Spleen (tissue), 11 donors: Measurements from ENCODE around the gene ART3. TPM values are rescaled to one million over a fixed set of nuclear protein-coding genes. Genes with fewer than 3 reads are reported as not detected.

ENCODE experiments used
- DNase-seq: peaks from one replicate; pipeline ENCODE4 v3.0.0-alpha.2; 2020
- H3K27ac ChIP-seq, 8 donors: fragments of 200-600 bp; sonication (generic) in 7 of 8; 1 replicate in 4 of 8; 2 replicates in 4 of 8; pipeline versions ENCODE4 v1.5.0 to v1.8.0; 2016 to 2021; ENCODE audit warnings: inconsistent platforms in 4 of 8, mild to moderate bottlenecking in 4 of 8, moderate library complexity in 1 of 8
- H3K27me3 ChIP-seq, 7 donors: fragments of 200-600 bp; sonication (generic) in 6 of 7; replicated peaks in 1 of 7; 1 replicate in 4 of 7; 2 replicates in 3 of 7; pipeline versions ENCODE4 v1.5.0 to v1.8.0; 2016 to 2021; ENCODE audit warnings: inconsistent platforms in 3 of 7, mild to moderate bottlenecking in 1 of 7
- H3K36me3 ChIP-seq, 6 donors: fragments of 200-600 bp; sonication (generic) in 5 of 6; 1 replicate in 4 of 6; 2 replicates in 2 of 6; pipeline versions ENCODE4 v1.5.0 to v1.8.0; 2016 to 2021; ENCODE audit warnings: inconsistent platforms in 2 of 6
- H3K4me1 ChIP-seq, 6 donors: fragments of 200-600 bp; sonication (generic) in 5 of 6; 1 replicate in 3 of 6; 2 replicates in 3 of 6; pipeline versions ENCODE4 v1.5.0 to v1.8.0; 2016 to 2021; ENCODE audit warnings: inconsistent platforms in 3 of 6
- H3K4me3 ChIP-seq, 8 donors: fragments of 200-600 bp; sonication (generic) in 7 of 8; 1 replicate in 4 of 8; 2 replicates in 4 of 8; pipeline versions ENCODE4 v1.5.0 to v1.8.0; 2016 to 2021; ENCODE audit warnings: inconsistent platforms in 4 of 8, mild to moderate bottlenecking in 4 of 8, moderate library complexity in 2 of 8
- H3K9me3 ChIP-seq, 8 donors: fragments of 200-600 bp; sonication (generic) in 7 of 8; 1 replicate in 4 of 8; 2 replicates in 4 of 8; pipeline versions ENCODE4 v1.5.0 to v1.8.0; 2016 to 2021; ENCODE audit warnings: inconsistent platforms in 4 of 8
- CTCF ChIP-seq, 11 experiments: fragments of 200-600 bp in 7 of 11; fragments of 450-650 bp in 4 of 11; sonication (generic) in 4 of 11; IDR thresholded peaks in 8 of 11; conservative IDR thresholded peaks in 3 of 11; 1 replicate in 7 of 11; 2 replicates in 4 of 11; pipeline versions ENCODE4 v1.4.0 to v1.8.0; 2016 to 2021; ENCODE audit warnings: antibody characterized with exemption in 11 of 11, inconsistent platforms in 4 of 11, mild to moderate bottlenecking in 1 of 11
- POLR2A ChIP-seq, 3 donors: fragments of 450-650 bp; IDR thresholded peaks; one replicate each; pipeline ENCODE4 v1.5.1; 2017; ENCODE audit warnings: antibody characterized with exemption in 3 of 3, mild to moderate bottlenecking in 1 of 3
- POLR2AphosphoS5 ChIP-seq, 3 donors: sonication (generic); formaldehyde crosslinking; IDR thresholded peaks; one replicate each; pipeline ENCODE4 v1.5.1; 2017; ENCODE audit warnings: antibody characterized with exemption in 3 of 3
- WGBS, 5 donors: extraction: QIAGEN DNeasy Blood & Tissue Kit in 3 of 5; methylation state at CpG; one replicate each; pipeline versions ENCODE4 v1.1.5 to v1.1.7; 2013 to 2018; 5-methylcytosine and 5-hydroxymethylcytosine counted together
- intact Hi-C: fragments of 100-400 bp; cut with DNase I; formaldehyde crosslinking; loops from one replicate; pipeline ENCODE4 v1.15.0; 2023; ENCODE audit warnings: low total_unique reads
- polyA plus RNA-seq, 3 donors: library from polyadenylated mRNA; stranded (reverse); fragments of 200-250 nt; gene quantifications; one replicate each; pipeline ENCODE4 v1.2.1, GENCODE V29; 2013
- total RNA-seq, 7 donors: library from RNA; depleted of rRNA in 3 of 7; stranded (reverse); fragments of >200 nt in 3 of 7; fragmentation: NEBNext Ultra II Directional in 4 of 7; extraction: Animal tissue kit (Norgen Biotek cat#: 25700) in 4 of 7; gene quantifications; one replicate each; pipeline versions ENCODE4 v1.1.0 to v1.2.1, GENCODE V29; 2016 to 2021
- donor health status: healthy with polysubstance abuse.
- donor health status: DM: no; HTN: no; CAD: no; lungs with moderate emphysema.
- donor health status: DM: no; HTN: no; CAD: no.
- donor health status: Bipolar disorder and iron deficiency.
- donor health status: healthy.
- donor health status: DM: no; HTN: no; CAD: no.
- donor health status: DM: yes; HTN: yes; CAD: no.

ART3 gene
- total and polyA plus RNA-seq, 10 donors: 0.91 to 5.7 (median 3.1) TPM

DNA sequence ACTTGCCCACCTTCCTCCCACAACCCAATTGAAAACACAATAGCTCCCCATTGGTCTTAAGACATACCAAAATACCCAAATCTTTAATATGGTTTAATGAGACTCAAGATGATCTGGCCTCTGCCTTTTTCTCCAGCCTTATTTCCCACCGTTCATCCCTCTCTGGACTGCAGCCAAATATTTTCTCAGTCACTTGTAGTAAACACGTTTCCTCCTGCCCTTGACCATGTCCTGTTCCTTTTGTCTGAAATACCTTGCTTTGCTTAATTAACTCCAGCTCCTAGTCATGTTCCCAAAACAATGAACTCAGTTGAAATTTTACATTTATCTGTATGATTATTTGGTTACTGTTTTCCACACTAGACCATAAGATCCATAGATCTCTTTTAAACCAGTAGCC, 82.1 kb downstream of the ART3 start:
- Histone ChIP-seq H3K4me1 (no peaks in the 10 kb centered on the region), H3K4me3 (no peak overlapping the region), H3K9me3 (peaks cover 0 to 11% (median 8%) of the 10 kb centered on the region in 8 donors), H3K27me3 (no peaks in the 10 kb centered on the region), H3K27ac (peak overlapping the region in 7 of 8 donors; percentile 1 to 72 (median 43)), H3K36me3 (peaks cover 3 to 39% (median 19%) of the 10 kb centered on the region in 6 donors)
- intact Hi-C loops: no loop called here
- no peak for DNase-seq
- WGBS, 5 donors: 11 to 26% (median 23%) methylated on average over 2 of the region's 2 CpGs
- TF ChIP-seq POLR2AphosphoS5 (IDR thresholded peaks at IDR 0.05) (peak in 1 of 3 donors; percentile 35), CTCF (IDR thresholded peaks at IDR 0.05 in 8 of 11, conservative IDR thresholded peaks at IDR 0.05 in 3 of 11) (no peak), POLR2A (IDR thresholded peaks at IDR 0.05) (no peak)

- H3K4me1 ChIP-seq: no peaks in the 10 kb centered on the region
- 7 to 38% (median 30%) methylated on average over 2 of the region's 2 CpGs for WGBS, 5 donors
- H3K9me3 ChIP-seq: peaks cover 0 to 1% (median 0%) of the 10 kb centered on the region in 8 donors
- H3K4me3 ChIP-seq: no peak overlapping the region
- no peak for TF ChIP-seq POLR2AphosphoS5 (IDR thresholded peaks at IDR 0.05)
- no peak for TF ChIP-seq CTCF (IDR thresholded peaks at IDR 0.05 in 8 of 11, conservative IDR thresholded peaks at IDR 0.05 in 3 of 11)
- TF ChIP-seq POLR2A (IDR thresholded peaks at IDR 0.05): no peak
- DNase-seq: no peak
- intact Hi-C loops: no loop called here
- H3K27ac ChIP-seq: no peak overlapping the region
- H3K27me3 ChIP-seq: no peaks in the 10 kb centered on the region
- H3K36me3 ChIP-seq: peaks cover 3 to 76% (median 41%) of the 10 kb centered on the region in 6 donors
These were observed 85.8 kb downstream of the ART3 start for GRCh38 chr4:76160355-76160754.

Other genes starting within 250 kb of the ART3 start
- gene PPEF2, start 172.3 kb upstream of the ART3 start, total RNA-seq: 1 to 10 TPM in 1 of 7 donors, under 1 TPM in 5, not detected in 1; 0.07 to 3.4 (median 0.41) TPM
- under 1 TPM in 2 of 3 donors, not detected in 1; 0.06 to 0.07 TPM for gene PPEF2, start 172.3 kb upstream of the ART3 start, polyA plus RNA-seq
- 100 to 1,000 TPM in 5 of 7 donors, 10 to 100 TPM in 2; 77.3 to 214 (median 142) TPM for gene NAAA, start 133.7 kb upstream of the ART3 start, total RNA-seq
- gene NAAA, start 133.7 kb upstream of the ART3 start, polyA plus RNA-seq: 10 to 100 TPM; 18.3 to 32.1 (median 27.4) TPM
- 10 to 100 TPM; 30.5 to 42.8 (median 37.3) TPM for gene SDAD1, start 83.8 kb upstream of the ART3 start, total RNA-seq
- 10 to 100 TPM; 12.9 to 18.8 (median 16.5) TPM for gene SDAD1, start 83.8 kb upstream of the ART3 start, polyA plus RNA-seq
- 10 to 100 TPM in 3 of 7 donors, 1 to 10 TPM in 4; 3.4 to 20.9 (median 6.0) TPM for gene CXCL9, start 67.2 kb upstream of the ART3 start, total RNA-seq
- gene CXCL9, start 67.2 kb upstream of the ART3 start, polyA plus RNA-seq: 10 to 100 TPM; 22.5 to 25.5 (median 23.9) TPM
- gene CXCL10, start 51.2 kb upstream of the ART3 start, total RNA-seq: 10 to 100 TPM in 2 of 7 donors, 1 to 10 TPM in 5; 1.4 to 21.7 (median 7.1) TPM
- gene CXCL10, start 51.2 kb upstream of the ART3 start, polyA plus RNA-seq: 10 to 100 TPM in 2 of 3 donors, 1 to 10 TPM in 1; 6.5 to 23.1 (median 12.5) TPM
- 1 to 10 TPM; 1.1 to 3.0 (median 2.2) TPM for gene CXCL11, start 38.6 kb upstream of the ART3 start, total RNA-seq
- gene CXCL11, start 38.6 kb upstream of the ART3 start, polyA plus RNA-seq: 1 to 10 TPM in 2 of 3 donors, under 1 TPM in 1; 0.96 to 5.4 (median 2.2) TPM
- gene NUP54, start 73.7 kb downstream of the ART3 start, total RNA-seq: 10 to 100 TPM; 26.2 to 43.2 (median 34.5) TPM
- gene NUP54, start 73.7 kb downstream of the ART3 start, polyA plus RNA-seq: 10 to 100 TPM; 22.8 to 28.9 (median 28.8) TPM
- 100 to 1,000 TPM; 107 to 201 (median 156) TPM for gene SCARB2, start 139.1 kb downstream of the ART3 start, total RNA-seq
- gene SCARB2, start 139.1 kb downstream of the ART3 start, polyA plus RNA-seq: 10 to 100 TPM; 27.2 to 32.0 (median 28.8) TPM
- gene FAM47E, start 177.0 kb downstream of the ART3 start, total RNA-seq: 1 to 10 TPM in 6 of 7 donors, under 1 TPM in 1; 0.66 to 6.2 (median 2.4) TPM
- gene FAM47E, start 177.0 kb downstream of the ART3 start, polyA plus RNA-seq: 1 to 10 TPM; 1.0 to 1.4 (median 1.3) TPM
- 1 to 10 TPM in 6 of 7 donors, under 1 TPM in 1; 0.79 to 3.1 (median 2.1) TPM for gene STBD1, start 232.0 kb downstream of the ART3 start, total RNA-seq
- gene STBD1, start 232.0 kb downstream of the ART3 start, polyA plus RNA-seq: under 1 TPM; 0.26 to 0.29 (median 0.26) TPM